ENCODE data around the gene DOCK11.

The DOCK11 gene

GRCh38 chrX:118550792-118551191, 55.2 kb downstream of the DOCK11 start:
- no peak for TF ChIP-seq CTCF (conservative IDR thresholded peaks at IDR 0.05; ENCODE audit: low read depth)
- H3K27ac ChIP-seq, result peak overlapping the region; percentile 81
- POLR2A ChIA-PET (ENCODE audit: low non-redundant PET), result no interaction called here
- CTCF ChIA-PET, result no interaction called here
- peak; percentile 66 for DNase-seq (ENCODE audit: low spot score)

GRCh38 chrX:118551426-118551825, 55.8 kb downstream of the DOCK11 start:
- no peak for DNase-seq (ENCODE audit: low spot score)
- H3K27ac ChIP-seq, result peak overlapping the region; percentile 81
- ChIA-PET CTCF (no interaction called here), POLR2A (ENCODE audit: low non-redundant PET) (no interaction called here)
- no peak for TF ChIP-seq CTCF (conservative IDR thresholded peaks at IDR 0.05; ENCODE audit: low read depth)

- ChIA-PET CTCF (interaction anchor here (0.6 kb wide), 1 partner anchor 272 kb away, joined by 6 read pairs; no protein-coding TSS in a partner anchor), POLR2A (ENCODE audit: low non-redundant PET) (interaction anchor here (0.6 kb wide), 1 partner anchor 39 kb away, joined by 3 read pairs; no protein-coding TSS in a partner anchor)
- peak; percentile 45 for DNase-seq (ENCODE audit: low spot score)
- no peak for TF ChIP-seq CTCF (conservative IDR thresholded peaks at IDR 0.05; ENCODE audit: low read depth)
- peak overlapping the region; percentile 81 for H3K27ac ChIP-seq
These were observed 56.7 kb downstream of the DOCK11 start for GRCh38 chrX:118552121-118552900.

- no peak for TF ChIP-seq CTCF (conservative IDR thresholded peaks at IDR 0.05; ENCODE audit: low read depth)
- POLR2A ChIA-PET (ENCODE audit: low non-redundant PET), result no interaction called here
- peak overlapping the region; percentile 81 for H3K27ac ChIP-seq
- CTCF ChIA-PET, result interaction anchor here (0.6 to 0.7 kb wide), 2 partner anchors 97 to 271 kb away, joined by 3 to 6 read pairs; no protein-coding TSS in a partner anchor
- no peak for DNase-seq (ENCODE audit: low spot score)
These were observed 57.6 kb downstream of the DOCK11 start for GRCh38 chrX:118553042-118553710.

- no peak for DNase-seq (ENCODE audit: low spot score)
- H3K27ac ChIP-seq, result peak overlapping the region; percentile 45
- no peak for TF ChIP-seq CTCF (conservative IDR thresholded peaks at IDR 0.05; ENCODE audit: low read depth)
- POLR2A ChIA-PET (ENCODE audit: low non-redundant PET), result no interaction called here
- CTCF ChIA-PET, result no interaction called here
These were observed 58.9 kb downstream of the DOCK11 start for GRCh38 chrX:118554511-118554910.

- H3K27ac ChIP-seq, result no peak overlapping the region
- ChIA-PET POLR2A (ENCODE audit: low non-redundant PET) (no interaction called here), CTCF (no interaction called here)
- no peak for TF ChIP-seq CTCF (conservative IDR thresholded peaks at IDR 0.05; ENCODE audit: low read depth)
- DNase-seq (ENCODE audit: low spot score), result no peak
These were observed 63.3 kb downstream of the DOCK11 start for GRCh38 chrX:118558926-118559325.
